ENCODE results near the gene CDSN. TPM values are rescaled to one million over a fixed set of nuclear protein-coding genes. Genes with fewer than 3 reads are reported as not detected.

Gene CDSN
- total and polyA plus RNA-seq, 2 of the 8 experiments (the other 6 are each of a cell fraction or from before 2014, with no cell fraction given): not detected

DNA sequence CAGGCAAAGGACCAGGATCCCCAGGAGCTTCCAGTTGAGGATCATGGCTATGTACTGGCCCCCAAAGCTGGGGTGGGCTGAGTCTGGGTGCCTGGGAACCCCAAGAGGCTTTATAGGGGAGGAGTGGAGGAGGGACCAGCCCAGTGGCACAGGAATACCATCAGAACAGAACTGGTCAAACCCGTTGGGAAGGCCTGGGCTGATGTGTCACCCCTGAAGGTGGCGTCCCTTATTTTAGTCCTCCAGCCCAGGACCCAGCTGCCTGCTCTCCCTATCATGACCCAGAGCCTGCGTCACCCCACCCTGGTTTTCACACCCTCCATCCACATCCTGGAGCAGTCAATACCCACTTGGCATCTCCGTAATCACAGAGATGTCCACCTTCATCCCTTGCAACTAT, 18.7 kb upstream of the CDSN start, which contains the start of gene PSORS1C2:
Gene PSORS1C2 (minus strand): TSS at position 85 of the 400 bp plus-strand sequence. CDS start 40 bp downstream, at position 45.
- no peak within 1 kb of the TSS for H3K23ac ChIP-seq (ENCODE audit: insufficient read length)
- DNase-seq (ENCODE audit: low read depth in 1 of 2, low spot score in 2 of 2) (no peak), FAIRE-seq (no peak)
- ChIA-PET CTCF (ENCODE audit: partially characterized antibody) (interaction anchor here (0.6 to 16.4 kb wide), 17 partner anchors 9 to 386 kb away, joined by 3 to 170 read pairs (median 4); partner anchors contain the start of genes C6orf15, CCHCR1 and TCF19), POLR2A (ENCODE audit: partially characterized antibody) (interaction anchor here (1.2 to 68.5 kb wide), 3 partner anchors 9 to 170 kb away, joined by 3 to 2251 read pairs (median 2251); partner anchors contain the start of genes CCHCR1, CDSN, POU5F1 and PSORS1C1)
- H3K4me1 ChIP-seq (replicated peaks in 1 of 4; ENCODE audit: control insufficient read depth in 3 of 4, insufficient read depth in 4 of 4, low read length in 3 of 4): peaks cover 0 to 20% (median 15%) of the 10 kb centered on the region in 4 experiments; a peak in 6 of 7 replicates
- H3K36me3 ChIP-seq (ENCODE audit: control insufficient read depth in 2 of 4, insufficient read depth in 4 of 4, low read length in 3 of 4): peaks cover 0 to 14% (median 0%) of the 10 kb centered on the region in 4 experiments; a peak in 2 of 8 replicates
- no peaks in the 10 kb centered on the region for H3K79me1 ChIP-seq (ENCODE audit: low read depth, low read length)
- H3K4me2 ChIP-seq (ENCODE audit: insufficient read depth in 1 of 2, low read depth in 2 of 2, low read length in 2 of 2): peak within 1 kb of the TSS; percentile 4 to 35
- H2BK15ac ChIP-seq (ENCODE audit: low read length): peak within 1 kb of the TSS; percentile 100
- H3K79me2 ChIP-seq (ENCODE audit: control insufficient read depth in 1 of 2, insufficient read depth in 2 of 2, low read length in 2 of 2): no peaks in the 10 kb centered on the region
- H2BK120ac ChIP-seq (replicated peaks; ENCODE audit: low read depth, low read length): peak within 1 kb of the TSS; percentile 58
- peak within 1 kb of the TSS; percentile 86 for H3K18ac ChIP-seq (ENCODE audit: extremely low read depth, low read length)
- H3K56ac ChIP-seq (replicated peaks; ENCODE audit: insufficient read length, low read depth, low read length): no peak within 1 kb of the TSS
- WGBS, 2 experiments (ENCODE audit: extremely low coverage in 1 of 2, insufficient coverage in 1 of 2, insufficient read length in 1 of 2, insufficient replicate concordance in 2 of 2, low coverage in 1 of 2, low lambda C conversion rate in 2 of 2, missing lambda C conversion rate in 1 of 2): 94% methylated on average over 4 of the region's 4 CpGs; no CpG with 5 or more reads in 1 of the 2 experiments
- peak within 1 kb of the TSS; percentile 12; the same call in 1 of the 2 replicates for H4K8ac ChIP-seq (ENCODE audit: extremely low read depth, insufficient read depth, low read length)
- H4K20me1 ChIP-seq (replicated peaks in 1 of 2; ENCODE audit: control insufficient read depth in 1 of 2, insufficient read depth in 2 of 2, low read length in 2 of 2): no peaks in the 10 kb centered on the region
- no peak within 1 kb of the TSS for H3K14ac ChIP-seq (ENCODE audit: insufficient read length)
- H3K9me3 ChIP-seq (ENCODE audit: insufficient read depth in 2 of 2, low read depth in 1 of 2, low read length in 1 of 2): no peaks in the 10 kb centered on the region
- H3K4me3 ChIP-seq (ENCODE audit: extremely low read depth in 1 of 4, insufficient read depth in 2 of 4, low read depth in 3 of 4, low read length in 4 of 4): no peak within 1 kb of the TSS
- no peak within 1 kb of the TSS for H3K27ac ChIP-seq (ENCODE audit: low read depth, low read length)
- peak within 1 kb of the TSS; percentile 89; the same call in 1 of the 2 replicates for H2BK5ac ChIP-seq (ENCODE audit: low read depth, low read length)
- H3K23me2 ChIP-seq (ENCODE audit: low read depth, low read length): no peaks in the 10 kb centered on the region
- no peak within 1 kb of the TSS for H3K9ac ChIP-seq (replicated peaks in 1 of 4; ENCODE audit: extremely low read depth in 1 of 4, low read depth in 3 of 4, low read length in 3 of 4)
- 0 out of 7 replicates have a peak, but pooled peaks cover 0 to 2% (median 0%) of the 10 kb centered on the region in 4 experiments for H3K27me3 ChIP-seq (replicated peaks in 1 of 4; ENCODE audit: control insufficient read depth in 3 of 4, extremely low read depth in 1 of 4, insufficient read depth in 3 of 4, low read length in 3 of 4)
- H4K91ac ChIP-seq (replicated peaks; ENCODE audit: insufficient read length, low read length): peak within 1 kb of the TSS; percentile 95
- peak within 1 kb of the TSS; percentile 27 for H2AFZ ChIP-seq (ENCODE audit: low read length)
- peak within 1 kb of the TSS; percentile 67; the same call in 1 of the 2 replicates for H2AK5ac ChIP-seq (ENCODE audit: low read depth, low read length)
- TF ChIP-seq BACH1 (IDR thresholded peaks at IDR 0.05; ENCODE audit: low read length): no peak
- peak within 1 kb of the TSS; percentile 75 for H3K4ac ChIP-seq (replicated peaks; ENCODE audit: insufficient read length, low read depth, low read length)
- H2BK12ac ChIP-seq (ENCODE audit: low read depth, low read length): peak within 1 kb of the TSS; percentile 96
- no peak within 1 kb of the TSS for H4K5ac ChIP-seq (ENCODE audit: insufficient read length, low read depth, low read length)
- peak within 1 kb of the TSS; percentile 98; the same call in 1 of the 2 replicates for H2BK20ac ChIP-seq (ENCODE audit: low read length)

Measured in H1 (cell line).